GM03348 (cell line): Measurements from ENCODE around the gene BTBD9.

ENCODE experiments used
- DNase-seq: peaks from one replicate; pipeline ENCODE4 v3.0.0; 2012; ENCODE audit warnings: low spot score

BTBD9 gene

DNA sequence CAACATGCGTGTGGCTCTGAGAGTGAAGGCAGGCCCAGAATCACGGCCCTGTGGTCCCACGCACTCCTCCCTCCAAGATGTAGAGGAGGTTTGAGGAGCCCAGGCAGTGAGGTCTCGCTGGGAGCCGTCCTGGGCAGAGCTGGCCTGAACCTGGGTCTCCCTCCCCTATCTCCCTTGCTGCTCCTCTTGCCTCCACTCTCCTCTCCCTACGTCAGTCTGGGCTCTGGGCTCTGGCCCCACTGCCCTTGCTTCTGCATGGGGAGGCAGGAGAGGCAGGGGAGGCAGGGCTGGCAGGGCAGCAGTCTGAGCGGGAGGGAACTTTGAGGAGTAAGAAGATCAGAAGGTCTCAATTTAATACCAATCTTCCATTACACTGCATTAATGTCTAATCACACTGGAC lies 445.1 kb downstream of the BTBD9 start:
- DNase-seq, result no peak

DNA sequence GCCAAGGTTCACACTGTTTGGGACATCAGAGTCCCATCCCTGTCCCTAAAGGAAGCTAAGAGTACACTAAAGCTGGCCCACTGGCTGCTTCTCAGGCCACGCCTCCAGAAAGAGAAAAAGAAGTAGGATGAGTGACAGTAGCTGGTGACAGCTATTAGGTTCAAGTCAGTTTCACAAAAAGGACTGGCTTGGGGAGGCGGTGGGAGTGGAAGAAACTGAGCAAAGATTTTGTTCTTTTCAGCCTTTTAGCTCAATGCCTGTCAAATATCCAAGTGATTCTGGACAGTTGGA lies 445.5 kb downstream of the BTBD9 start:
- no peak for DNase-seq

DNA sequence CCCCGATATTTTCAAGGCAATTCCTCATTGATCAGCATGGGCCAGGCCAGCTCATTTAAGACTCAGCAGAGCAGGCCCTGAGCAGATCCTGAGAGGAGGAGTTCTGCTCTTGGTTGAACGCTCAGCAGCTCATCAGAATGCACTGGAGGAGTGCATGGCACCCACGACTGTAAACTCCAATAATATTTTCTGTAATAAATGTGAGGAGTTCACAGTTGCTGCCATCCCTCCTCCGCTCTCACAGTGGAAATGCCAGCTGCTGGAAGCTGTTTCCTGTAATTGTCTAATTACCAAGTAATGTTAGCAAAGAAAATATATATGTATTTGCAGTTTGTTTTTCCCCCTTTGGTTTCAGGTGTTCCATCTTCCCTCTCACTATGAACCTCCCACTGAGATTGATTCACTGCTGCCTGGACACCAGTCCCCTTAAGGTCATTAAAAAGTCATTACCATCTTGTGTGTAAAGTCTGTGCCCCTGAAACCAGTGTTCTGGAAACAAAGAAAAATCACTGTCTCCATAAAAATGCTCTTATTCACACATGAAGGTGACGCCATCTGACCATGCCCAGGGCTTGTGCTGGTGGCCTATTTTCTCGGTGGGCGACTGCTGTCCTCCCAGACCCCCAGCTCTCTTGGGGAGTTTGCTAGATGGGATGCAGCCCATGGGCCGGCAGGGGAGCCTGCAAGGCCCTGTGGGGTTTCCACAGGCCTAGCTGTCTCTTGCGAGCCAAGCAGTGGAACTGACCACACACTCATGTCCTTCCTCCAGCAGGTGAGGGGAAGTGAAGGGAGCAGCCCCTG lies 446.0 kb downstream of the BTBD9 start:
- DNase-seq, result no peak

DNA sequence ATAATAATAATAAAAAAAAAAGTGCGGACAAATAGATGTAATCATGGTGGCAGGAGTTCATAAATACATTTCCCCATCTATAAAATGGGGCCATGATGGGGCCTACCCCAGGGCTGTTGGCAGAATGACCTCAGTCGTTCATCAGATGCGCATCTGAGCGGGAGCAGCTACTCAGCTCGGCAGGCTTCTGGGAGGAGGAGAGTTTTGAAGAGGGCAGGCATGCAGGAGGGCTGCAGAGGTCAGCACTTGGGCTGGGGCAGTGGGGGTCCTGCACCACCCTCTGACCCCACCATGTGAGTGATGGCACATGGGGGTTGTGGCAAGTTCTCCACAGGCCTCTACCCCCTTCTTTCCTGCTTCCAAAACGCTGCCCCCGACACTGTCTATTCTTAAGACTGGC lies 446.7 kb downstream of the BTBD9 start:
- no peak for DNase-seq

DNA sequence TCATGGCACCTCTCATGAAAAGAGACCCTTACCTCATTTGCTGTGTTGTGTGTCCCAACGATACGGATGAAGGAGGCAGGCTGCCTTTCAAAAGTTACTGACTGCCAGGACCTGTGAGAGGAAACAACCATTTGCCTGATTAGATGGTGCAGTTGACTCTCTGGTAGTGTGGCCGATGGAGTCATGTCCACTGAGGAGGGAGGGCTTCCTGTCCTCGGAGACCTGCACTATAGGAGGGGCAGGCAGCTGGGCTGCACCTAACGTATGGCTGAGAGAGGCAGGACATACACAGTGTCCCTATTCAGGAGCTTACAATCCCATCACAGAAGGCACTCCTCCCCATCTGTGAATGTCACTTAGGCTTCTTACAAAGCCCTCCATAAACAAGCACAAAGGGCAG lies 447.2 kb downstream of the BTBD9 start:
- DNase-seq, result no peak

DNA sequence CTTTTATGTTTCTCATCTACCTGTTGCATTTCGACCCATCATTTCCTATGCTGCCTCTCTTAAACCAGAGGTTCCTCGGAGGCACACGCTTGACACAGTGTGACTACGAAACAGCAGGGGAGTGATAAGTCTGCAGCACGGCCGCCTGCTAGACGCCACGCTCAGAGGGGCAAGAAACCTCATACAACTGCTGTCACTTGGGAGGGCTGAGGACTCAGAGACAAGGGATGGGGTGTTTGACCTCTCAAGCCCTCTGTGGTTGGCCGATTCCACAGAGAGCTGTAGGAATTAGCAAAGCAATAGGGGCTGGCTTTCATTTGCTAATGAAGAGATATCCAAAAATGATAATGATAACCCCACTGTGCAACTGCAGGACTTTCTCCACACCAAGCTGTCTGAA lies 447.7 kb downstream of the BTBD9 start:
- no peak for DNase-seq

DNA sequence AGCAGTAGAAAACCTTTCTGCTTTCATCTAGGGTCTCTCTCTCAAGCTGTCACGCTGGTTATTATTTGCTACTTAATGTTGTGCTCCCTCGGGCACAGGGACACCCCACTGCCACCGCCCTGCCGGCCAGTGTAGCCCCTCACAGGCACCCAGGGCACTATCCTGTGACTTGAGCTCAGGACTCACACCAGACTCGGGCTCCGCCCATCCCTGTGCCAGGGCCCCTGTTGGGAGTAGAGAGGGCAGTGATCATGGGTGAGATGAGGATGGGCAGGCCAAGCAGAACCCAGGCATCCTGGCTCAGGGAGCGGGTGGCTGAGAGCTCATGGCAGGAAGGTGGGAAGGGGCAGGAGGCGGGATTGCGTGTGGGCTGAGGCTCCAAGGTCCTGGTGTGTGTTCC lies 448.3 kb downstream of the BTBD9 start:
- DNase-seq, result no peak

DNA sequence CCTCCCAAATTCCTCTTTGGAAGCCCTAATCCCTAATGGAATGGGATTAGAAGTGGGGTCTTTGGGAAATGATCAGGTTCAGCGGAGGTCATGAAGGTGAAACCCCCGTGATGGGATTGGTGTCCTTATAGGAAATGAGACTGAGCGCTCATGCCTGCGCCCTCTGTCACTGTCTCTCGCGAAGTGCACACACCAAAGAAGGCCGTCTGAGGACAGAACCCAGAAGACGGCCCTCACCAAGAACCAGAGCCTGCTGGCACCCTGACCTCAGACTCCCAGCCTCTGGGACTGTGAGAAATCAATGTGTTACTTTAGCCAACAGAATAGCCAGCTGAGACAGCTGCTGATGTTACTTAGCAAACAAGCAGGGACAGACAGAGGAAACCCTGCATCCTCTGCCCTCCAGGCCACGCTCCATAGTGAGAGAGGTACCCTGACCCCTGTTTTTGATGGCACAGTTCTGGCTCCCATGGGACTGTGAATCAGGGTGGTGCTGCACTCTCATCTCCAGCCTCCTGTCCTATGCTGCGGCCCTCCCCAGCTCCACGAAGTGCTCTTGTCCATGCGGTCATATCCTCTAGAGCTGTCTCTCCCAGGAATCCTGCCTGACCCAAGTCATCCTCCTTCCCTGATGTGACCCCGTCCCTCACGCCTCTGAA lies 450.9 kb downstream of the BTBD9 start:
- no peak for DNase-seq

DNA sequence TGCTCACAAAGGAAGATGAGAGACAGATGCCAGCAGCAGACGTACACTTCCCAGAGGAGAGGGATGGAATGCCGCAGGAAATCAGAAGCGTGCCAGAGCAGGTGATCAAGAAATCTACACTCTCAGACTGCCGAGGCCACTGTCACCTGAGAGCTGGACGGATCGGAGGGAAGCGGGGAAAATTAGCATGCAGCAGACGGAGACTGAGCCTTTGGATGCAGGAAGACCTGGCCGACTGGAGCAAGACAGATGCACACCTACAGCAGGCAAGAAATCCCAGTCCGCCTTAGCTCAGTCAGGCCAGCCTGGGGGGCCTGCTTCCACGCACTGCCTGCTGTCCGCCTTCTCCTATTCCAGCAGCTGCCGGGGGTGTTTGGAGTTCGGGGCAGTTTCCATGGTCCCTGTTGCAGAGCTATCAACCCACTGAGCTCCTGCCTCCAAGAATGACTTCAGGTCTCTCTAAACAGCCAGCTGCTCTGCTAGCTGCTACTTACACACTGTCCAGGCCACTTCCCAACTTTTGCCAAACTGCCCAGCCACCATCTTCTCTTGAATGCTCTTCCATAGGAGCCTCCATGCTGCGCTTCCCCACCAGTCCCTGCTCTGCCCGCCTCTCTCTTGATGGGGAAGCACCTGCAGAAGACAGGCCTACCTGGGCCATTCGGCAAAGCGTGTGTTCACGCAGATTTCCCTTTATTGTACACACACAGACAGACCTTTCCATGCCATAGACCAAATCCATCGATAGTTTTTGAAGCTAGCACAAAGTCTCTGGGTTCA lies 451.7 kb downstream of the BTBD9 start:
- no peak for DNase-seq

DNA sequence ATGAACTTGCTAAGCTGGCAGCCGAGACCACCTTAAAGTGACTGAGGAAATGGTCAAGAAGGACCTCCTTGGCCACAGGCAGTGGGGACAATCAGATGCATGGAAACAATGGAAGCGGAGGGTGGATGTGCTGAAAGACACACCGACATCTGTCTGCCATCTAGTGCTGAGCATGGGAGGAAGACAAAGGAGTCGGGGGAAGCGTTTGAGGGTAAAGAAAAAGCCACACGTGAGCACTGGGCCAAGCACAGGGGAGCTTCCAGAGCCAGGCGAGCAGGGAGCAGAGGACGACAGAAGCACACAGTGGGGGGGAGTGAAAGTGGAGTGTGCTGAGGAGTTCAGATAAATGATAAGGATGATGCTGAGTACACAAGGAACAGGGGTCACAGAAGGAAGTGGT lies 452.4 kb downstream of the BTBD9 start:
- no peak for DNase-seq

DNA sequence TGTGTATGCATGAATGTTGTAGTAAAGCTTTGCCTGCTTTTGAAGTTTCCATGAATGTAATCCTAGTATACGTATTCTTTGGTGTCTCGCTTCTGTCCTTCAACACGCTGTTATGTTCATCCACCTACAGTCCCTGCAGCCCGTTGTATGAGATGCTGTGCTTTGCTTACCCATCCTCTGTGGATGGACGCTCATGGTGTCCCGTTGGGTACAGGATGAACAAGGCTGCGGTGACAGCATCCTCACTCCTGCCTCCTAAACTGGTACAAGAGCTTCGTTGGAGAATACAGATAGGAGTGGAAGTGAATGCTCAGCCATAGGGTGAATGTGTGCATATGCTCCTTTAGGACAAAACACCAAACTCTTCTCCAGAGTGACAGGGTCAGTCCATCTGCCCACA lies 454.0 kb downstream of the BTBD9 start:
- no peak for DNase-seq

DNA sequence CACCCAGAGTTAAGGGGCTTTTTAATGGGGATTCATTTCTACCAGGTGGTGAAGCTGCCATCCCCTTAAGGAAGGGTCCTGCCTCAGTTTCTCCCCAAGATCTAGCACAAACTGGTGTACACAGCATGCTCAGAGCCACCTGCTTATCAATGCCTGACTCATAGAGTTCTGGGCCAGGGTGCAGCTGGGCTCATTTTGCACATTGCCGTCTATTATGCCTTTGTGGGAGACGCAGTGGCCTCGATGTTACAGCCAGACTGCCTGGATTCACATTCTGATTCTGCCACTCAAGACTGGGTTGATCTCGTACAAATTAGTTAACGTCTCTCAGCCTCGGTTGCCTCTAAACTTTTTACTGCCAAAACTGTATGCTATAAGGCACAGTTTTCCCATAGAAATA lies 454.5 kb downstream of the BTBD9 start:
- DNase-seq, result no peak

DNA sequence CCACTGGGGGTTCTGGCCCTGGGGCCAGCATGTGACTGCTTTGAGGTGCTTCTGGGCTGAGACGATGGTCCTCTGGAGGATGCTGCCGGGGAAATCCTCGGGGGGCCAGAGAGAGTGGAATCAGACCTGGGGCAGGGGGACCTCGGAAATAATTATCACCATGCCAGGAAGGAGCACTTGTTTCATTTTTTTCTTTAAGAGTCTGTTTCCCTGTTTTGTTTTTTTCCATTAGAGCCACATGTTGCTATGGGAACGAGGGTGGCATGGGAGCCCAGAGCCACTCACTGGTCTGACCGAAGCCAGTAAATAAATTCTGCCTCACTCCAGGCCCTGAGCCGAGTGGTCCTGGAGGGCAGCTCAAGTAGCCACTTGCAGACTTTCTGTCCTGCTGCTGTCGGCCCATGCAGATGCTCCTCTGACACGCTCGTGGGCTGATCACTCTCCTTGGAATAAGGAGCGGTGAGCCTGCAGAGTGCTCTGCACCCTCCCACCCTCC lies 455.1 kb downstream of the BTBD9 start:
- DNase-seq, result no peak

DNA sequence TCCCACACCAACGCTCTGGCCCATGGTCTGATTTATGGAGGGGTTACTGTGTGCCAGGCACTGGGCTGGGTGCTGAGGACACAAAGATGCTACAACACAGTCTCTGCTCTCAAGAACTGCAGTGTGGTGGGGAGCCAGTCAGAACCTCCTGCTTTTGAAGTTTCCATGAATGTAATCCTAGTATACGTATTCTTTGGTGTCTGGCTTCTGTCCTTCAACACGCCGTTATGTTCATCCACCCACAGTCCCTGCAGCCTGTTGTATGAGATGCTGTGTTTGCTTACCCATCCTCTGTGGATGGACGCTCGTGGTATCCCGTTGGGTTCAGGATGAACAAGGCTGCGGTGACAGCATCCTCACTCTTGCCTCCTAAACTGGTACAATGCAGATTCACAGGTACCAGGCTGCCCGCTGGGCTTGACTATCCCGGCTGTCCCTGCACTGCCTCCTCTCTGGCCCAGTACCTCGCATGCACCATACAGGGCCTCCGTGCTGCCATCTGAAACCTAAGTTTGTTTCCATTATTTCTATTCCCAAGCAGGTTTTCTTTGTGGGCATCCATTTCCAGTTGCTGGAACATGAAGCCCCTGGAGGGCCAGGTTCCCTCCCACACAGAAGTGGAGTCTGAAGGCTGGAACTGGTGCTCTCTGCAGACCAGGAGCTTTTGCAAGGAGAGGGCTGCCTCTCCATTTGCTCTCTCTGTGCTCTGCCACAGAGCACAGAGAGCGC lies 455.7 kb downstream of the BTBD9 start:
- DNase-seq, result no peak

DNA sequence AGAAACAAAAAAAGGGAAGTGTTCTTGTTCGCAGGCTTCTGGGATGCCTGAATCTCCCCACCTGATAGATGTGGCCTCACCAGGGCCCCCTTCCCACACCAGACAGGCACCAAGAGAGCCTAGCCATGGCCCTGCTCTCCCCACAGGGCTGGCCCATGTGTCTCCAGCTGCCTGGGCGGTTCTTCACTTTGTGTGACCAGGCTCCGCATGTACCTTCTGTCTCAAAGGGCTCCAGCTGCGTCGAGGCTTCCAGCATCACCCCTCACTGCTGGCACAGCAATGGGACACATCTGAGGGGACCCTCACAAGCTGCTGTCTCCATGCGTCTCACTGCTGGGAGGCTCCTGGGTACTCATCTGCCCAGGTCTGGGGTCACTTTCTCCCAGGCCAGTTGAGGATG lies 457.3 kb downstream of the BTBD9 start:
- no peak for DNase-seq

DNA sequence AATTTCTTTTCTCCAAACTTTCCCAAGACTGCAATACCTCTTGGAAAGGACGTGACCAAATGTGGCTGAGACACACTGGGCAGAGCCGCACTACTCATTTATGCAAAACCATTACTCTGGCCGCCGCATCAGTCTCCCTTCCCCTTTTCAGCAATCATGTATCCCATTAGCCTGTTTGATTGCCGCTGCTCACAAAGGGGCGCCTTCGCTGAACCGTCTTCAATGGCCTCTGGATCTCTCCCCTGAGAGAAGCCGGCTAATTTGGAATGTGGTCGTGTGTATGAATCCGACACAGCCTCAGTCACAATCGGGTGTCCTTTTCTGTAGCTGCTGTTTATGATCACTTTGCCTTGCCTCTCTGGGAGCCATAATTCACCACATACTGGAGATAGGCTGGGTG lies 459.1 kb downstream of the BTBD9 start:
- no peak for DNase-seq

DNA sequence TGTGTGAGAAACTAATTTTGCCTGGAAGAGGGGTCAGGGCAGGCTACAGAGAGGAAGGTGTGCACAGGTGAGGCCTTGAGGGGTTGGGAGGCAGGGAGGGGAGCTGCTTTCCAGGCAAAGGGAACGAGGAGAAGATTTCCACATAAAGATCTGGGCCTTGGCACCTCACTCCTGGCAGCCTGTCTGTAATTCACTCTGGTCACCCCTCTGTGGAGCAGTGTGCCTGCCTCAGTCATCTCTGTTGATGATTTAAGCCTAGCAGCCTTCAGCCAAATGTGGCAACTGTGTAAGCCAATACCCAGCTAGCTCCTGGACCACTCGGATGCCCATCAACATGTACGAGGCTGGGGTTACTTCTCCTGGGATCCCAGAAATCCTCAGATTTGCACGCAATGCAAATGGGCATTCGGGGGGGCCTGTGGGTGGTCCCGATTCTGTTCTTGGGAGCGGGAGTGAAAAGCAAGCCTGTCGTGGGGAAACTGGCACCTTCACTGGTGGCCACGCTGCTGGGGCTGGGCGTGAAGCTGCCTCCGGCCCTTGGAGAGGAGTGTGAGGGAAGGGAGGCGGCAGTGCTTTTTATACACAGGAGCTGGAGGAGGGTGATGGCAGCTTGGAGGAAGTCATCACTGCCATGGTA lies 459.8 kb downstream of the BTBD9 start:
- DNase-seq, result no peak

DNA sequence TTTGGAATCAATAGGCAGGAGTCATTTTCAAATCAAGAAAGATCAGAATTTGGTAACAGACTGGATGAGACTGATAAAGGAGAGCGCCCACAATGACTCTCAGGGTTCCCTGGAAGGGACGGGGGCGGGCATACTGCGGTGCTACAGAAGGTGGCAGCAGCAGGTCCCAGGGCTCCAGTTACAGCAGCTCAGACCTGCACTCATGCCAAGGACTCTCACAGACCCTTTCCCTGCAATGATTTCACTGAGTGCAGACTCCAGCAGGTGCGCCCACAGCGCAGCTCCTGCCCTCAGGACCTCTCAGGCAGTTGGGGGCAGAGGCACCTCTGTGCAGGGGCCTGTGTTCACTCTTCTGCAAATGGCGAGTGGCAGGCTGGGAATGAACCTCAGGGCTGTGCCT lies 460.4 kb downstream of the BTBD9 start:
- no peak for DNase-seq

DNA sequence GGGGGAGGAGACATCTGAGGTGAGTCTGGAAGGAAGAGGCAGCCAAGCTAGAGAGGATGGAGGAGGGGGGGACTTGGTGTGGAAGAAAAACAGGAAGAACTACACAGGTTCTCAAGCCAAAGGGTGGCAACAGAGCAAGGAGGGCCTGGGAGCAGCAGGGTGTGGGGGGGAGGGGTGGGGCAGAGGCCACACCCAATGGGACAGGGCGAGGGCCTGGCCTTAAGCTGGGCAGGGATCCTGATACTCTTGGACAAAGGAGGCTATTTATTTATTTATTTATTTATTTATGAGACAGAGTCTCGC lies 461.2 kb downstream of the BTBD9 start:
- DNase-seq, result no peak

DNA sequence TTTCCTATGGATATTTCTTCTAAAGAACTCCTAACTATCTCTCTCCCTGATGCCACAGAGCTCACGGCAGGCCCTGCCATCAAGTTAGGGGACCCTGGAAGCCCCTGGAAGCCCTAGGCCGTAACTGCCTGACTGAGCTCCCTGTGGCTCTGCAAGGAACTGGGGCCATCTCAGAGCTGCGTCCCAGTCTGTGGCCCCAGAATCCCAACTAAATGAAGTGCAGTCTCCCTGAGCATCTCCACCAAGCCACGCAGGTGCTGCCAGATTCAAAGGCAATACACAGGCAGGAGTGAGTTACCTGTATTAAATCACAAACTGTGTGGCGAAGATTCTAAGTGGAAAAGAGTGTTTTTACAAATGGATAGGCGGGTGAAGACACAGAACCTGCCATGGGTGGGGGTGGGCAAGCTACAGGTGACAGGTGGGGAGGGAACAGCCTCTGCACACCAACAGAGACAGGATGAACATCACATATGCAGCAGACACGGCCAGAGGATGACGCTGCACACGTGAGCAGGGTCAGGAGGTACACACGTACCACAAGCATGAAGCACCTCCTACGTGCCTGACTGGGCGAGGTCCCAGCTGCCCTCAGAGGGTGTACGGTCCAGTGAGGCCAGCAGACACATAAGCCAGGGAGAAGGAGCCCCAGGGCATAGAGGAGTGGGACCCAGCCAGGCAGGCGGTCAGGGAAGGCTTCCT lies 461.7 kb downstream of the BTBD9 start:
- DNase-seq, result no peak
